Right lobe of liver (tissue), 6 donors: Measurements from ENCODE around the gene SDHAF2. TPM values are rescaled to one million over a fixed set of nuclear protein-coding genes. Genes with fewer than 3 reads are reported as not detected.
A peak's percentile ranks its signal among the peaks of the same experiment; 100 is the strongest.

ENCODE experiments used
- ATAC-seq, 4 donors: fragments of 200-7000 bp; cut with Tn5 transposase; one replicate each; pipeline ENCODE4 v1.9.1; 2020; ENCODE audit warnings: mild to moderate bottlenecking in 4 of 4, moderate library complexity in 4 of 4
- DNase-seq, 3 donors: peaks; one replicate each; pipeline ENCODE4 v3.0.0-alpha.2; 2020
- H3K27ac ChIP-seq, 3 donors: fragments of 200-600 bp; one replicate each; pipeline ENCODE4 v1.8.0; 2022
- H3K27me3 ChIP-seq, 2 donors: fragments of 200-600 bp; one replicate each; pipeline ENCODE4 v1.8.0; 2022
- H3K36me3 ChIP-seq, 4 donors: fragments of 200-600 bp; sonication (generic) in 1 of 4; one replicate each; pipeline versions ENCODE4 v1.5.1 to v1.8.0; 2017 to 2022; ENCODE audit warnings: control low read depth in 1 of 4
- H3K4me1 ChIP-seq, 4 donors: fragments of 200-600 bp; sonication (generic) in 1 of 4; one replicate each; pipeline versions ENCODE4 v1.5.1 to v1.8.0; 2017 to 2022; ENCODE audit warnings: control low read depth in 1 of 4
- H3K4me3 ChIP-seq, 3 donors: fragments of 200-600 bp; one replicate each; pipeline ENCODE4 v1.8.0; 2022
- H3K9me3 ChIP-seq, 4 donors: fragments of 200-600 bp; sonication (generic) in 1 of 4; one replicate each; pipeline versions ENCODE4 v1.5.1 to v1.8.0; 2017 to 2022; ENCODE audit warnings: control low read depth in 1 of 4
- CTCF ChIP-seq, 4 donors: fragments of 200-600 bp in 3 of 4; fragments of 450-650 bp in 1 of 4; IDR thresholded peaks; one replicate each; pipeline versions ENCODE4 v1.5.1 to v1.8.0; 2016 to 2022; ENCODE audit warnings: antibody characterized with exemption in 4 of 4, mild to moderate bottlenecking in 2 of 4
- POLR2A ChIP-seq: fragments of 450-650 bp; IDR thresholded peaks from one replicate; pipeline ENCODE4 v1.6.1; 2017; ENCODE audit warnings: antibody characterized with exemption, mild to moderate bottlenecking
- WGBS: methylation state at CpG from one replicate; pipeline ENCODE4 v1.1.6; 2018; ENCODE audit warnings: low coverage, low lambda C conversion rate; ENCODE audit not compliant: insufficient coverage; ENCODE audit errors: missing lambda C conversion rate; 5-methylcytosine and 5-hydroxymethylcytosine counted together
- intact Hi-C, 2 donors: fragments of 100-400 bp; cut with DNase I; formaldehyde crosslinking; loops; one replicate each; pipeline versions ENCODE4 v1.11.2 to v1.14.1; 2022
- total RNA-seq, 6 experiments: library from RNA; depleted of rRNA in 2 of 6; stranded (reverse); fragments of >200 nt in 2 of 6; fragmentation: NEBNext Ultra II Directional in 3 of 6; extraction: Animal tissue kit (Norgen Biotek cat#: 25700) in 3 of 6; gene quantifications; one replicate each; pipeline versions ENCODE4 v1.1.0 to v1.2.4, GENCODE V29; 2016 to 2023
- donor health status: DM: no; HTN: yes; CAD: no.
- donor health status: DM: no; HTN: no; CAD: no.
- donor health status: DM: no; HTN: no; CAD: no.
- donor health status: DM: no; HTN: yes; CAD: no.
- donor health status: DM: no; HTN: yes; CAD: no.

SDHAF2 gene
- total RNA-seq, 6 experiments from 2014 or later: 17.7 to 62.5 (median 23.3) TPM

GRCh38 chr11:61480994-61481335, 51.0 kb downstream of the SDHAF2 start:
- no peaks in the 10 kb centered on the region for H3K27me3 ChIP-seq
- peaks cover 0 to 3% (median 0%) of the 10 kb centered on the region in 4 donors for H3K4me1 ChIP-seq
- no peak overlapping the region for H3K4me3 ChIP-seq
- intact Hi-C loops: no loop called here
- H3K9me3 ChIP-seq: no peaks in the 10 kb centered on the region
- DNase-seq (no peak), ATAC-seq (no peak)
- TF ChIP-seq CTCF (IDR thresholded peaks at IDR 0.05) (no peak), POLR2A (no peak)
- H3K36me3 ChIP-seq: no peaks in the 10 kb centered on the region
- WGBS: 58% methylated on average over 4 of the region's 7 CpGs
- no peak overlapping the region for H3K27ac ChIP-seq

- ATAC-seq (no peak), DNase-seq (no peak)
- no CpG with 5 or more reads among the region's 10 CpGs for WGBS
- intact Hi-C loops: no loop called here
- H3K27me3 ChIP-seq: no peaks in the 10 kb centered on the region
- peaks cover 0 to 3% (median 0%) of the 10 kb centered on the region in 4 donors for H3K4me1 ChIP-seq
- no peak overlapping the region for H3K4me3 ChIP-seq
- no peak overlapping the region for H3K27ac ChIP-seq
- no peak for TF ChIP-seq POLR2A
- no peak for TF ChIP-seq CTCF (IDR thresholded peaks at IDR 0.05)
- H3K36me3 ChIP-seq: no peaks in the 10 kb centered on the region
- H3K9me3 ChIP-seq: no peaks in the 10 kb centered on the region
Measured at GRCh38 chr11:61481806-61482205, 51.9 kb downstream of the SDHAF2 start.

- Histone ChIP-seq H3K4me3 (no peak overlapping the region), H3K36me3 (no peaks in the 10 kb centered on the region), H3K4me1 (peaks cover 0 to under 1% (median 0%) of the 10 kb centered on the region in 4 donors), H3K9me3 (no peaks in the 10 kb centered on the region), H3K27ac (no peak overlapping the region), H3K27me3 (no peaks in the 10 kb centered on the region)
- WGBS: no CpG with 5 or more reads among the region's 7 CpGs
- intact Hi-C loops: no loop called here
- ATAC-seq (peak; percentile 24 to 38 (median 30)), DNase-seq (peak in 1 of 3 donors; percentile 36)
- TF ChIP-seq CTCF (IDR thresholded peaks at IDR 0.05) (peak in 3 of 4 donors; percentile 25 to 43 (median 37)), POLR2A (no peak)
Measured at GRCh38 chr11:61482513-61482912, 52.6 kb downstream of the SDHAF2 start.

- H3K4me1 ChIP-seq: peaks cover 0 to 11% (median 3%) of the 10 kb centered on the region in 4 donors
- no peaks in the 10 kb centered on the region for H3K36me3 ChIP-seq
- DNase-seq: no peak
- H3K27me3 ChIP-seq: no peaks in the 10 kb centered on the region
- H3K27ac ChIP-seq: no peak overlapping the region
- intact Hi-C loops: no loop called here
- no peaks in the 10 kb centered on the region for H3K9me3 ChIP-seq
- WGBS: 47% methylated on average over 6 of the region's 11 CpGs
- TF ChIP-seq CTCF (IDR thresholded peaks at IDR 0.05) (no peak), POLR2A (no peak)
- ATAC-seq: peak in 1 of 4 donors; percentile 8
- no peak overlapping the region for H3K4me3 ChIP-seq
Measured at GRCh38 chr11:61484541-61484940, 54.6 kb downstream of the SDHAF2 start.

- WGBS: 75% methylated on average over 2 of the region's 11 CpGs
- TF ChIP-seq POLR2A: no peak
- TF ChIP-seq CTCF (IDR thresholded peaks at IDR 0.05): no peak
- H3K9me3 ChIP-seq: no peaks in the 10 kb centered on the region
- ATAC-seq: no peak
- no peak overlapping the region for H3K27ac ChIP-seq
- no peaks in the 10 kb centered on the region for H3K27me3 ChIP-seq
- intact Hi-C loops: loop anchor here in 1 of 2 donors (5.0 kb wide), 1 partner anchor 92 kb away; no protein-coding TSS in a partner anchor
- no peak for DNase-seq
- H3K4me3 ChIP-seq: no peak overlapping the region
- no peaks in the 10 kb centered on the region for H3K36me3 ChIP-seq
- peaks cover 0 to 16% (median 6%) of the 10 kb centered on the region in 4 donors for H3K4me1 ChIP-seq
Measured at GRCh38 chr11:61485080-61485479, 55.2 kb downstream of the SDHAF2 start.
